Measurements from ENCODE around the gene MTMR6.
"Not testable (repeated sequence)": the region's sequence is repeated elsewhere in the genome, so short reads cannot be mapped to it uniquely, and the experiment has no call there.

MTMR6 gene

DNA sequence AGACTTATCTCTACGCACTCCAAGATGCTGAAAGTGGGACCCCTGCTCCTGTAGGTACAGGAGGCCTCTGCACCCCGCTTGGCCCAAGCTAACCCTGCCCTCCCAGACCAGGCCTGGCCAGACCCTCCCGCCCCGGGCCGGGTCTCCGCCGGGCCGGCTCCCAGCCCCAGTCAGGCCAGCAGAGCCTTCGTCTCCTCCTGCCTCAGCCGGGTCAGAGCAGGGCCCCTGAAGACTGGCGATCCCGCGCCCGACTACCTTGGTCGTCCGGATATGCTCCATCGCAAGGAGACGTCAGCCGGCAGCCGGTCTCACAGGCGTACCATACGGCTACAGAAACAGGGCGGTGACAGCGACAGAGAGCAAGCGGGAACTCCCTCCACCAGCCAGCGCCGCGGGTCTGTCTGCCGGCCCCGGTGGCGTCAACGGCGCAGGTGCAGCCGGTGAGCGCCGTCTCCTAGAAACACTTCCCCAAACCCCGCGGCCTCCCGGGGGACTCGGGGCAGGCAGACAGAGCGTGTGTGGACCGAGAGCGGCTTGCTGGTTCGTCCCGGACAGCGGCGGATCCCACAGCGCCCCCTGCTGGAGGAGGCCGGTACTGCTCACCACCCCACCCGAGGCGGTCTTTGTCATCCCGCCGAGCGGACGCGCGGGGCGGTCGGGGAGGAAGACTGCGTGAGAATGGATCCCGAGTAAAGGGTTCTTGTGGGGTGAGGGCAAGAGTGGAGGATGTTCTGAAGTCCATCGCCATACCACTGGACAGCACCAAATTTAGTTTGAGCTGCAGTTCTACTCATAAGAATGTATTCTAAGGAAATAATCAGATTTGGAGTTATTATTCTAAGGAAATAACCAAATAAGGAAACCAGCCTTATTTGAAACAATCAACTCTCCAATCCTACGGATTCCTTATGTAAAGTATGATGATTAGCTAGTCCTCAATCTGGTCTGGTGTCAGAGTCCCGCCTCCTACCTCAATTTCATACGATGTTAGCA is at the start of gene MTMR6:
MTMR6 (minus strand) TSS at position 520 of the 993 bp plus-strand sequence; CDS start at position 279, 241 bp downstream.
- DNase-seq (ENCODE audit: low read depth), result peak; percentile 98

DNA sequence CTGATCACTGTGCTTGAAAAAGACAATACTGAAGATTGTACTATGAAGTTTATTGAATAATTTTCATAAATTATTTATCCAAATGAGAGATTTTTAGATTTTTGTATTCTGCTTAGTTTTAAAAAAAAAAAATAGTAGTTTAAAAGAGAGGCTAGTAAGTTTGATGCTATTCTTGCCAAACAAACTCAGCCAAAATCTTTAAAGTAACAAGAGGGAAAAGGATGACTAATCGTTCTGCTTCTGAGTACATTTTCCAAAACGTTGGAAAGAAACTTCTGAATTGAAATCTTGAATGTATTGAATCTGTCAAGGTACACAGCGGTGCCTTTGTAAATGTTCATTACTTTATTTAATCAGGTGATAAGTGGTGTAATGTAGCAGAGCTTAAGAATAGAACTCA is 48.6 kb upstream of the MTMR6 start:
- DNase-seq (ENCODE audit: low read depth), result no peak

DNA sequence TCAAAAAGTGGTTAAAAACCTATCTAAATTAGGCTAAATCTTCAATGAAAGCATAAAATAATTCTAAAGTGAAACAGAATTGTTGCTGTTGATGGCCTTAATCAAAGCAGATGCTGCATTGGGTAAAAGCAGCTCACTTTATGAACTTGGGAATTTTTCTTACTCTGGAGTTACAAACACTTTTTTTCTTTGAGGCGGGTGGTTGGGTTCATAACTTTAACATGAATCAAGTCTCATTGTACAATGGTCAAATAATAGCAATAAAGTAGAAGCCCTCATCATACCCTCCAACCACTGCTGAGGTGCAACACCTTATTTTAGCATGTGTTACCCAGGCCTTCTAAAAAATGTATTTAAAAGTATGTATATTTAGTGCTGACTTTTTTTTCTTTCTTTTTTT is 43.3 kb upstream of the MTMR6 start:
- DNase-seq (ENCODE audit: low read depth), result no peak

DNA sequence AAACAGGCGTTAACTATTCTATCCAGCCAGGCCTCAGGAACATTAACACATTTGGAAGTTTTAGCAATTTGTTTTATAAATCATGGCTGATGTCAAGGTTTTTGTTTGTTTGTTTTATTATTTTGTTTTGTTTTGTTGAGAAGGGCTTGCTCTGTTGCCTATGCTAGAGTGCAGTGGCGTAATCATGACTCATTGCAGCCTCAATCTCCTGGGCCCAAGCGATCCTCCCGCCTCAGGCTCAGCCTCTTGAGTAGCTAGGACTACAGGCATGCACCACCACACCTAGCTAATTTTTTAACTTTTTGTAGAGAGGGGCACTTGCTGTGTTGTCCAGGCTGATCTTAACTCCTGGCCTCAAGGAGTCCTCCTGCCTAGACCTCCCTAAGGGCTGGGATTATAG is 42.4 kb upstream of the MTMR6 start:
- no peak for DNase-seq (ENCODE audit: low read depth)

DNA sequence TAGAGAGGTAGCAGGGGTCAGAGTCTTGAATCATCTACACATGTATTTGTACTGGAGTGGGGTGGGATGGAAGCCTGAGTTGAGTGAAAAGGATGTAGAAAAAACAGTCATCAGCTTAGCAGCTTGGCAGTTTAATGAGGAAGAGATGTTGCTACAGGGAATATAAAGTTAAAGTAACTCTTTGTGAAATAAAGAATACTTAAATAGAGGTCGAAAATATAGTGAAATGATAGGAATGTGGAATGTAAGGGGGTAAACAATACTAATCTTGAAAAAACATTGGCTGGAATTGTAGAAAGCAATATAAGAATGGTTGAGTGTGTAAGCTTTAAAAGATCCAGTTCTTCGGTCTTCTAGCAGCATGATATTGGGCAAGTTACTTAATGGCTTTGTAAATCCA is 36.8 kb upstream of the MTMR6 start:
- no peak for DNase-seq (ENCODE audit: low read depth)

DNA sequence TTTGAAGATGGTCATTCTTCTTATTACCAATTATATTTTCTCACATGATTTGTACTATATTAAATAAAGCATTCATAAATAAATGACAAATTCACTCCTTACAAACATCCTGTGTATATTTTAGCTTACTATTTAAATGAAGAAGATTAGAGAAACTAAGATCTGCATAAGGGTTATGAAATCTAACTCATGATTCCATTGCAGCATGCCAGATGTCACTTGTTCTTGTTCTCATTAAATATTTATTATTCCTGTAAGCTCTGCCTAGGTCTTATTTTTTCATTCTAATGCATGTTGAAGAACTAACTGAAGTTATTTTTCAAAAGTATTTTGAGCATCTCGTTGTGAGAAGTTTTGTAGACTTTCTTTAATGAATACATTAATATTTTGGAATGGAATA is 32.5 kb upstream of the MTMR6 start:
- no peak for DNase-seq (ENCODE audit: low read depth)

DNA sequence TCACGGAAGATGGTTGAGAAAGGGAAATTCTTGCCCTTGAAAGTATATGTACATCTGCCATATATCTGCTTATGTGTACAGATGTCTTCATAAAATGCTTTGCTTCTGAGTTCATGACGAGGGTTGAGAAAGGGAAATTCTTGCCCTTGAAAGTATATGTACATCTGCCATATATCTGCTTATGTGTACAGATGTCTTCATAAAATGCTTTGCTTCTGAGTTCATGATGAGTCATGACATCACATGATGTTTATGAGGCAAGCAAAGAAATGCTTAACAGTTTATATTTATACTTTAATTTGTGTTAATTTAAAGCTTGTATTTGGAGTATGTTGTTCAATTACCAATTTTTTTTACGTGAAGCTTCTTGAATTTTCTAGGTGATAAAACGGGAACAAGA is 31.7 kb upstream of the MTMR6 start:
- DNase-seq (ENCODE audit: low read depth), result not testable (repeated sequence)

DNA sequence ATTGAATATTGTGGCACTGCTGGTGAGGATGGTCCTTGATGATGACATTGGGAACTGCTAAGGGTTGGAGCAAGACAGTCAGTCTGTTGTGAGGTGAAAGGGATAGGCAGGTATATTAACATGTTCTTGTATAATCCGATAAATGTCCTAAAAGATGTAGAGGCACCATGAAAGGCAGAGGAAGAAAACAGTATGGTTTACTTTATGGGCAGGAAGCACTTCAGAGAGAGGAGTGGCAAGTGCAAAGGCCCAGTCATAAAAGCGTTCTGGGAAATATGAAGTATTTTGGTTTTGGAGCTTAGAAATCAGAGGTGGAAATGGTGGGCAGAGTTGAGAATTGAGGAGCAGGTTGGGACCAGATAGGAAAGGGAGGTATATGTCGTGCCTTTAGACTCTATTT is 23.6 kb upstream of the MTMR6 start:
- no peak for DNase-seq (ENCODE audit: low read depth)

DNA sequence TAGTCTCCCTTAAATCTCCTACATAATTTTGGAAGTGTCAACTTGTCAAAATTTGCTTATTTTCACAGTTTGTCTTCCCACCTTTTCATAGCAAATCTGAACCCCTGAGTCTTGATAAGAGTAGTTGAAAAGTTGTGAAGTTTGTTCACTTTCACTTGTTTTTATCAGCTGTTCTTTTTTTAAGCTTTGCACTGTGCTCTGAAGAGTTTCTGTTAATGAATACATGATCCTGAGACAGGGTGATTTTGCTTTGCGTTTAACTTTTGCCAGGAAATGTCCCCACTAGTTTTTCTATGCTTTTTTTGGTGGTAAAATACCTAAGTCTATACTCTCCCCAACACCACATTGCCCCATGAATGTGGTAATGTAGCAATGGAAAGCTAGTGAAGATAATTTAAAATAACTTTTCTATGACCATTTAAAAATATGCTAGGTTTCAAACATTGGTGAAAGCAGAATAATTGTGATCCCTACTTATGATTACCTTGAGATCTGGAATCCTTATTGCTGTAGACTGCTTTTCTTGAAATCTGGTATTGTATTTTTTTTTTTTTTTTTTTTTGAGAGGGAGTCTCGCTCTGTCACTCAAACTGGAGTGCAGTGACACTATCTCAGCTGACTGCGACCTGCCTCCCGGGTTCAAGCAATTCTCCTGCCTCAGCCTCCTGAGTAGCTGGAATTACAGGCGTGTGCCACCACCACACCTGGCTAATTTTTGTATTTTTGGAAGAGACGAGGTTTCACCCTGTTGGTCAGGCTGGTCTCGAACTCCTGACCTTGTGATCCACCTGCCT is 19.6 kb upstream of the MTMR6 start:
- DNase-seq (ENCODE audit: low read depth), result no peak

DNA sequence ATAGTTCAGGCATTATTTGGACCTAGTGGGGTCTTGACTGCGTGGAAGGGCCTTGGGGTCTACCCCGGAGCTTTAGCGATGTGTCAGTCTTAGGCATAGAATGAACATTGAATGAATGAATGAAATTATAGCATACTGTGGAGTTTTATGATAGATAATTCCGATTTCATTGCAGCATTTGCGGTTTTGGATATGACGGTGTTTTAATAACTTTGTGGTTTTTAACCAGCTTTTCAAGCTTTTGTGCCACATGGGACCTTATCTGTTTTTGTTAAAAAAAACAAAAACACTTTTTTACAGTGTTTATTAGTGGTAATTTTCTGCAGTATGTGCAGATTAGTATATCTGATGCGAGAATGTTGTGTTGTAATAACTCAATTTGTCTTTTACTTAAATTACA is 14.8 kb upstream of the MTMR6 start:
- DNase-seq (ENCODE audit: low read depth), result no peak

DNA sequence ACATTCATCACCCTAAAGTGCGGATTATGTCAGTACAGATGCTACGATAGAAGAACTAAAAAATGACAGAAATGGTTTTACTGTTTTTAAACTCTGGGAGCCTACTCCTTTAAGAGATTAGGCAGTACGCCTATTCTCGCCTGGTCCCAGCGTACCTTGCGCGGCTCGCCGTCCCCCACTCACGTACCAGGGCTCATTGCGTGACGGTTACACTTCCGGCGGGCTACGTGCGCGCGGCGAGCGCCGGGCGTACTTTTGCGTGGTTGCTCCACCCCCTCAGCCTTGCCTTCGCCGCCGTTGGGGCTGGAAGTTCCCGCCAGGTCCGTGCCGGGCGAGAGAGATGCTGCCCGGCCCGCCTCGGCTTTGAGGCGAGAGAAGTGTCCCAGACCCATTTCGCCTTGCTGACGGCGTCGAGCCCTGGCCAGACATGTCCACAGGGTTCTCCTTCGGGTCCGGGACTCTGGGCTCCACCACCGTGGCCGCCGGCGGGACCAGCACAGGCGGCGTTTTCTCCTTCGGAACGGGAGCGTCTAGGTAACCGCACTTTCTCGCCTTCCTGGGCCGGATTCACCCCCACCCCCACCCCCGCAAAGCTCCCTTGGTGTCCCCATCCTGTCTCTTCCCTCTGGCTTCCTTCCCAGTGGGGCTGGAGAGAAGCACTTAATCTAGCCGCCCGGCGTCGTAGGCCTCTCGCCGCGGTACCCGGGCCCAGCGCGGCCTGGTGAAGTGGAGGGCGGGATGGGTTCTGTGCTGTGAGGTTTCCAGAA is 14.2 kb upstream of the MTMR6 start, which contains the start of gene NUP58:
NUP58 (plus strand) TSS at position 279 of the 767 bp plus-strand sequence; CDS start at position 428, 149 bp downstream.
- DNase-seq (ENCODE audit: low read depth), result peak; percentile 85

DNA sequence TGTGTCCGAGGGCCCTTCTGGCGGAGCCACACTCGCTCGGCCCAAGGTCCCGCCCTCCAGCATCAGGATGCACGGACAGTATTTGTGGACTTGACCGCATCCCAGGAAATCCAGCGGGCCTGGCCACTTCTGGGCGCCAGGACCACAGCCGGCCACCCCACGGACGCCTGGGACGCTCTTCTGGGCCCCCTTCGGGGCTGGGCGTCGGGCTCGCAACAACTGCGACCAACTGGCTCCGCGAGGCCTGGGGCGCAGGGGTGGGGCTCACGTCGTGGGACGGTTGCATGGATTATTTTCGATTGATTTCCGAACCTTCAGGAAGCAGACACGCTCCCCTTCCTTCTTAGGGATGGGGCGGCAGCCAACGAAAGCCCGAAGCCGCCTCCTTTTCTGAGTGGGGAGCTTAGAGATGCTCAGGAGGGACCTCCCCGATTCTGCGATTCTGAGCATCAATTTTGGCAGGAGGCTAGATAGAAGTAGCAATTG is 13.6 kb upstream of the MTMR6 start:
- peak; percentile 15 for DNase-seq (ENCODE audit: low read depth)

DNA sequence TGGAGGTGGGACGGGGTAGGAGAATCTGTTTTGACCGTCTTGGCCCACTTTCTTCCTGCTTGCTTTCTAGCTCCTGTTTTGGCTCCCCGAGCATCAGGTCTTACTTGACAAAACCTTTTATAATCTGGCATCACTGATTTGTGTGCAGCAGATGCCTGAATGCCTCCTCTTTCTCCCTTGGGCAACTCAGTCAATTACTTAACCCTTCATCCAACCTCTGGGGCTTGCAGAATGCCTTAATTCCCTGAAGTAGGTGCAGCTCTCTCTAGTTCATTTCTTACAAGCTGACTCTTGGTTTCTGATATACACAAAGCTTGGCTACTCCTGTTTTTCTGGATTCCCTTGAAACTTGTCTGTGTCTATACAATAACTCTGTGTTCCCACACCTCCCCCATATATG is 8.4 kb upstream of the MTMR6 start:
- no peak for DNase-seq (ENCODE audit: low read depth)

DNA sequence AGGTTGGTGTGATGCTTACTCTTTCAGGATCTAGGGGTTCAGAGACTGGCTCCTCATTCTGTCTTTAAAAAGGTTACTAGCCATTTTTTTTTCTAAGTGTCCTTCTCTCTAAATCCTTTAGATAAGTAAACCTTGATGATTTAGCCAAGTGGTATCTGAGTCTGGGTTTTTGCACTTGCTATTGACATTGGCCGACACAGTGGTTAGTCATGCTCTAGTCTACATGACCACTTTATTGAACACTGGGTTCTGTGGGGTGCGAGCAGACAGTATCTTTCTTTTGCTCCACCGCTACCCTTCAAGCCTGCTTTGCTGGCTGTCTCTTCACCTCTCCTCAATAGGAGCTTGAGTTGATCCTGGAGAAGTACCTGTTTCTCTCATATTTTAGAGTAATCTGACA is 7.9 kb upstream of the MTMR6 start:
- DNase-seq (ENCODE audit: low read depth), result no peak

DNA sequence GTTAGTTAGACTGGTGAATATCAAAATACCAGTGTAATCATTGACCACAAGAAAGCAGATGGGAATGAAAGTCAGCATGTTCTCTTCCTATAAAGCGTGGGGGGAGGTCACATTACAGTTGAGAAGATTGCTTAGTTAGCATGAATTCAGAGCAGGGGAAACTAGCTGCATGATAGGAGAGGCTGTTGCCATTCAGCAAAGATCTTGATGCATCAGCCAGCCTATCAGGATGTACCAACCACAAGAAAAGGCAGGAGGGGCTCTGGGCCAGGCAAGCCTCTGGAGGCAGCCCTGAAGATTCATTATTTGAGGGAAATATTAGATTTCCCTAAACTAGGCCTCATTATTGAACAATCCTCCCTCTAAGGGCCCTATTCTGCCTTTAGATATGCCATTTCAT is 5.0 kb upstream of the MTMR6 start:
- no peak for DNase-seq (ENCODE audit: low read depth)

DNA sequence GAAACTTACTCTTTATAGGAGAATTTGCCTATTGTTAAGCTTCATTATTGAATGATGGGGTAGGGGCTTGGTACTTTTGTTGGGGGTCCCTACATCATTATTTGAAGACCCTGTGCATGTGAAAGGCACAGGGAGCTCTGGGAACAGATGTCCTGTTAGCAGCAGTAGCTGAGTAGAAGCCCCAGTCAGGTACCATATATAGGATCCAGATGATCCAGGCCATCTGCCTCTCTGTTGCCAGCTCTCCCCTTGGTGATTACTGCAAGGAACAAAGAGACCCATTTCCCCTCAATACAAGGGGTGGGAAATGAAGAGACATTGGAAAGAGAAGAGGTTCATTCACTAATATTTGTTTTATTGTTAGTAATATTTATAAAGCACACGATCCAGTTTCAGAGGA is 4.4 kb upstream of the MTMR6 start:
- DNase-seq (ENCODE audit: low read depth), result no peak

DNA sequence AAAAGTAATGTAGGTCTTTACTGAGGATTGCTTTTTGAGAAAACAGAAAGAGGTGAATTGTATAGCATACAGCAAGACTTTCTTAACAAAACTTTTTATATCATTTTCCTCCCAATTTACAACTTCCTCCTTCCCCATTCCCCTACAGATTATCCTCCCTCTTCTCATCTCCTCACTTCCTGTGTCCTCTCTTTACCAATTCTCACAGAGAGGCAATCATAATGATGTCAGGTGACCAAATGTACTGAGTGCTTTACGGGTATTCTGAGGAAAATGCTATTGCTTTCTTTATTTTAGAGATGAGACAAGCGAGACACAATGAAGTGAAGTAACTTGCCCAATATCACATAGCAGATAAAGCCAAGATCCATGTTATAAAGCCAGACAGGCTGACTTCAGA is 1.7 kb upstream of the MTMR6 start:
- no peak for DNase-seq (ENCODE audit: low read depth)

DNA sequence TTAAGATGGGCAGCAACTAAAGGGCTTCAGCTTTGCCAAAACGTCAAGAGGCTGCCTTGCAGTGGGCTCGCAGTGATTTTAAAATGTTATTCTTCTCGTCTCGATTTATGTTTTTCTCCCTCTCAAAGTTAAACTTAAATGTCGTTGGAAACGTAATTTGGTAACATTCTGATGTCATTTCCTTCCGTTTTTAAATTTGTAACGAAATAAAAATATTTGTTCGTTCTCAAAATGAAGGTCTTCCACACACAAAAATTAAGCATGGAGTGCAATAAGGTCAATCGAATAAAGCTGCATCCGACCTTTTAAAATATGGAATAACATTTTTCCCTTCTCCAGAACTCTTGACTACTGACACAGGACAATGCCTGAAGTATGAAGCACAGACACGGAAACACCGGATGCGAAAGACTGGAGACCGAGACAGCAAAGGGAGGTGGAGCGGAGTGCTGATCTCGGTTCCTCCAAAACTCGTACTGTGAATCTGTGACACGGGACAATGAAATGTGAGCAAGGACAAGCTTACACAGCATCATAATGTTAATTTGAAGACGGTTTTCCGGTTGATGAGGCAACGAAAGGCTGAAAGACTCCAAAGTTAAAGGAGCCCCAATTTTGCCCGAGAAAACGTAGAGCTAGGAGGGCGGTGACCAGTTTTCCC is 850 bp downstream of the MTMR6 start:
- no peak for DNase-seq (ENCODE audit: low read depth)

DNA sequence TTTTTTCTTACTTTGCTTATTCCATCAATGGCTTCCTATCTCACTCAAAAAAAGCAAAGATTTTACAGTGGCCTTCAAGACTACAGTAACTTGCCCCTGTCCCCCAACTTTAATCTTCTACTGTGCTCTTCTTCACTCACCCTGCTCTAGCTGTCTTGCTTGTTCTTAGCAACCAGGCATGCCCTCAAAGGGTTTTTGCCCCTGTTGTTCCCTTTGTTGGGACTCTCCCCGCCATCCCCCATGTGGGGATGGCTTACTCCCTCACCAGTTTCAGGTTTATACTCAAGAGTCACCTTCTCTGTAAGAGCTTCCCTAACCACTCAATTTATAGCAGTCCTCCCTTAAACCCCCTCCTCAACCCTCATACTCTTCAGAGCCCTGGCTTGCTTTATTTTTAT is 5.4 kb downstream of the MTMR6 start:
- no peak for DNase-seq (ENCODE audit: low read depth)

DNA sequence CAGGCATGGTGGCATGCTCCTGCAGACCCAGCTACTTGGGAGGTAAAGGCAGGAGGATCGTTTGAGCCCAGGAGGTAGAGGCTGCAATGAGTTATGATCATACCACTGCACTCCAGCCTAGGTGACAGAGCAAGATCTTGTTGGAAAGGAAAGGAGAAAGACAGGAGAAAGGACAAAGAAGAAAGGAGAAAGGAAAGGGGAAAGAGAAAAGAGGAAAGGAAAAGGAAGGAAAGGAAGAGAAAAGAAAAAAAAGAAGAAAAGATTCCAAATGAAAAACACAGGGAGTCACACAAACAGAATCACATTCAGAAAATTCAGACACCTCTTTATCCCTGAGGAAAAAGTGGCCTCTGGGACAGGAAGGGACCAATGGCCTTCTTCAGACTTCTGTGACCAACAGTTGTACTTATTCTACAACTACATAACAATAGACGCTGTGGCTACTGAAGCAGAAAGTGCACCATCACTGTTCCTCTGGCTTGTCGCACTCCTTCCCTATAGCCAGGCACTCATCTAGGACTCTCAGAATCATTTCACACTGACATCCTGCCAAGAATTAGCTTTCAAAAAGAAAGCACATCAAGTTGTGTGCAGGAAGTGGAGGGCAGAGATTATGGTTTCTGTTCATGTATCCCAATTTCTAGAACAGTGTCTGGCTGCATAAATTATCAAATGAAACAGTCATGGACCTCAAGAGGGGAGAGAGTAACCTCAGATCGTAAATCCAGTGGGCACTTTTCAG is 5.9 kb downstream of the MTMR6 start:
- DNase-seq (ENCODE audit: low read depth), result no peak

DNA sequence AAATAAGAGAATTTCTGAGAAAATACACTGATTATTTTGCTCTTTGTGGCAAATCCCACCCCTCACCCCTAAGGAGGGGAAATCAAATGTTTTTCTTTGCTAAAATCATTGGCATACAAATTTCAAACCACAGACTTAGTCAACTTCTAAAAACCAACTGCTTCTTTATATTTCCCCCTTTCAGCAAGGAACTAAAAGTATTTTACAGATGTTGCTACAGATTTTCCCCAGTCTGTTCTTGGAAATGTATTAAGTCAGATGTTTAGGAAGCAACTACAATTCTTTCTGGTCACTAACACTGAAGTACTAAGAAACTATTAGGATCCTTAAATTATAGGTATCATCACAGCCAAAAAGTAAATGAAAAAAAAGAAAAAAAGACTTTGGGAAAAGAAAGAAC is 6.9 kb downstream of the MTMR6 start:
- no peak for DNase-seq (ENCODE audit: low read depth)

Data from stimulated activated CD8-positive, alpha-beta memory T cell treated with anti-CD3 and anti-CD28 coated beads, Interleukin-7, amount 100 ng/mL, for 24 hours (primary cell).